ENCODE data around the gene SPACA1. TPM values are rescaled to one million over a fixed set of nuclear protein-coding genes. Genes with fewer than 3 reads are reported as not detected.

Gene SPACA1
- total RNA-seq, 2 experiments from 2014 or later = not detected

- peaks cover 2% of the 10 kb centered on the region for H3K4me1 Mint-ChIP-seq
- H3K27me3 Mint-ChIP-seq = peaks cover 26% of the 10 kb centered on the region
- no peak for DNase-seq
- H3K27ac Mint-ChIP-seq = no peak overlapping the region
- H3K4me3 Mint-ChIP-seq = no peak overlapping the region
- ChIA-PET CTCF (no interaction called here), POLR2A (no interaction called here)
- no peaks in the 10 kb centered on the region for H3K36me3 Mint-ChIP-seq (ENCODE audit: low read depth)
- H3K9me3 Mint-ChIP-seq = no peaks in the 10 kb centered on the region
These were observed 937 bp downstream of the SPACA1 start for GRCh38 chr6:88048578-88048977.

- Mint-ChIP-seq H3K36me3 (ENCODE audit: low read depth) (no peaks in the 10 kb centered on the region), H3K4me3 (no peak overlapping the region), H3K9me3 (no peaks in the 10 kb centered on the region), H3K27me3 (peaks cover 23% of the 10 kb centered on the region), H3K27ac (no peak overlapping the region), H3K4me1 (peaks cover 2% of the 10 kb centered on the region)
- no peak for DNase-seq
- POLR2A ChIA-PET = interaction anchor here (0.5 kb wide), 1 partner anchor 20 kb away, joined by 3 read pairs; no protein-coding TSS in a partner anchor
- CTCF ChIA-PET = no interaction called here
These were observed 2.6 kb downstream of the SPACA1 start for GRCh38 chr6:88050140-88050818.

- H3K36me3 Mint-ChIP-seq (ENCODE audit: low read depth) = no peaks in the 10 kb centered on the region
- no peak overlapping the region for H3K4me3 Mint-ChIP-seq
- H3K27me3 Mint-ChIP-seq = peaks cover 7% of the 10 kb centered on the region
- POLR2A ChIA-PET = no interaction called here
- H3K4me1 Mint-ChIP-seq = no peaks in the 10 kb centered on the region
- no peak overlapping the region for H3K27ac Mint-ChIP-seq
- no peak for DNase-seq
- CTCF ChIA-PET = no interaction called here
- no peaks in the 10 kb centered on the region for H3K9me3 Mint-ChIP-seq
These were observed 11.6 kb downstream of the SPACA1 start for GRCh38 chr6:88059191-88059590.

- ChIA-PET CTCF (no interaction called here), POLR2A (no interaction called here)
- no peaks in the 10 kb centered on the region for H3K9me3 Mint-ChIP-seq
- H3K4me3 Mint-ChIP-seq = no peak overlapping the region
- no peaks in the 10 kb centered on the region for H3K36me3 Mint-ChIP-seq (ENCODE audit: low read depth)
- no peaks in the 10 kb centered on the region for H3K4me1 Mint-ChIP-seq
- no peak for DNase-seq
- no peak overlapping the region for H3K27ac Mint-ChIP-seq
- H3K27me3 Mint-ChIP-seq = peaks cover 4% of the 10 kb centered on the region
These were observed 14.7 kb downstream of the SPACA1 start for GRCh38 chr6:88062376-88062775.

GRCh38 chr6:88072462-88072861 lies 24.8 kb downstream of the SPACA1 start:
- Mint-ChIP-seq H3K27ac (no peak overlapping the region), H3K4me1 (no peaks in the 10 kb centered on the region), H3K27me3 (no peaks in the 10 kb centered on the region), H3K9me3 (no peaks in the 10 kb centered on the region), H3K4me3 (no peak overlapping the region), H3K36me3 (ENCODE audit: low read depth) (no peaks in the 10 kb centered on the region)
- DNase-seq = no peak
- POLR2A ChIA-PET = no interaction called here
- CTCF ChIA-PET = no interaction called here

GRCh38 chr6:88074791-88075190 lies 27.1 kb downstream of the SPACA1 start:
- H3K27ac Mint-ChIP-seq = no peak overlapping the region

GRCh38 chr6:88077305-88077704 lies 29.7 kb downstream of the SPACA1 start:
- ChIA-PET POLR2A (no interaction called here), CTCF (interaction anchor here (0.6 kb wide), 1 partner anchor 24 kb away, joined by 3 read pairs; no protein-coding TSS in a partner anchor)

More at GRCh38 chr6:88074791-88075190, 27.1 kb downstream of the SPACA1 start:
- POLR2A ChIA-PET = no interaction called here
- CTCF ChIA-PET = no interaction called here
- DNase-seq = no peak
- no peaks in the 10 kb centered on the region for H3K9me3 Mint-ChIP-seq
- peaks cover 2% of the 10 kb centered on the region for H3K27me3 Mint-ChIP-seq
- no peaks in the 10 kb centered on the region for H3K4me1 Mint-ChIP-seq
- no peaks in the 10 kb centered on the region for H3K36me3 Mint-ChIP-seq (ENCODE audit: low read depth)
- H3K4me3 Mint-ChIP-seq = no peak overlapping the region

GRCh38 chr6:88086792-88087191 lies 39.2 kb downstream of the SPACA1 start:
- H3K27me3 Mint-ChIP-seq = peaks cover 2% of the 10 kb centered on the region
- CTCF ChIA-PET = no interaction called here
- no peaks in the 10 kb centered on the region for H3K4me1 Mint-ChIP-seq

More at GRCh38 chr6:88077305-88077704, 29.7 kb downstream of the SPACA1 start:
- Mint-ChIP-seq H3K27ac (no peak overlapping the region), H3K36me3 (ENCODE audit: low read depth) (no peaks in the 10 kb centered on the region), H3K4me3 (no peak overlapping the region), H3K27me3 (peaks cover 2% of the 10 kb centered on the region), H3K9me3 (no peaks in the 10 kb centered on the region), H3K4me1 (no peaks in the 10 kb centered on the region)
- no peak for DNase-seq

GRCh38 chr6:88089708-88090107 lies 42.1 kb downstream of the SPACA1 start:
- no peak overlapping the region for H3K27ac Mint-ChIP-seq

More at GRCh38 chr6:88086792-88087191, 39.2 kb downstream of the SPACA1 start:
- no peak for DNase-seq
- H3K36me3 Mint-ChIP-seq (ENCODE audit: low read depth) = no peaks in the 10 kb centered on the region
- peaks cover 2% of the 10 kb centered on the region for H3K9me3 Mint-ChIP-seq
- H3K4me3 Mint-ChIP-seq = no peak overlapping the region
- no peak overlapping the region for H3K27ac Mint-ChIP-seq
- POLR2A ChIA-PET = no interaction called here

GRCh38 chr6:88105741-88106340 lies 58.2 kb downstream of the SPACA1 start:
- Mint-ChIP-seq H3K27me3 (peaks cover 2% of the 10 kb centered on the region), H3K4me3 (no peak overlapping the region), H3K9me3 (no peaks in the 10 kb centered on the region), H3K36me3 (ENCODE audit: low read depth) (no peaks in the 10 kb centered on the region), H3K4me1 (no peaks in the 10 kb centered on the region), H3K27ac (no peak overlapping the region)
- no peak for DNase-seq
- ChIA-PET CTCF (no interaction called here), POLR2A (no interaction called here)

More at GRCh38 chr6:88089708-88090107, 42.1 kb downstream of the SPACA1 start:
- ChIA-PET CTCF (no interaction called here), POLR2A (no interaction called here)
- Mint-ChIP-seq H3K36me3 (ENCODE audit: low read depth) (no peaks in the 10 kb centered on the region), H3K9me3 (no peaks in the 10 kb centered on the region), H3K27me3 (no peaks in the 10 kb centered on the region), H3K4me1 (no peaks in the 10 kb centered on the region), H3K4me3 (no peak overlapping the region)
- DNase-seq = no peak

- no peak for DNase-seq
- ChIA-PET POLR2A (no interaction called here), CTCF (no interaction called here)
- H3K27ac Mint-ChIP-seq = no peak overlapping the region
- H3K4me1 Mint-ChIP-seq = no peaks in the 10 kb centered on the region
- H3K36me3 Mint-ChIP-seq (ENCODE audit: low read depth) = no peaks in the 10 kb centered on the region
- H3K4me3 Mint-ChIP-seq = no peak overlapping the region
- no peaks in the 10 kb centered on the region for H3K9me3 Mint-ChIP-seq
- H3K27me3 Mint-ChIP-seq = peaks cover 2% of the 10 kb centered on the region
These were observed 59.6 kb downstream of the SPACA1 start for GRCh38 chr6:88107241-88107640.

GRCh38 chr6:88111991-88112390 lies 64.3 kb downstream of the SPACA1 start:
- POLR2A ChIA-PET = no interaction called here
- Mint-ChIP-seq H3K27ac (no peak overlapping the region), H3K4me1 (no peaks in the 10 kb centered on the region), H3K27me3 (no peaks in the 10 kb centered on the region), H3K9me3 (no peaks in the 10 kb centered on the region), H3K36me3 (ENCODE audit: low read depth) (no peaks in the 10 kb centered on the region), H3K4me3 (no peak overlapping the region)
- DNase-seq = no peak
- CTCF ChIA-PET = no interaction called here

- Mint-ChIP-seq H3K4me1 (no peaks in the 10 kb centered on the region), H3K4me3 (no peak overlapping the region), H3K36me3 (ENCODE audit: low read depth) (no peaks in the 10 kb centered on the region), H3K27ac (no peak overlapping the region), H3K27me3 (no peaks in the 10 kb centered on the region), H3K9me3 (no peaks in the 10 kb centered on the region)
- POLR2A ChIA-PET = no interaction called here
- CTCF ChIA-PET = no interaction called here
- DNase-seq = no peak
These were observed 67.2 kb downstream of the SPACA1 start for GRCh38 chr6:88114838-88115237.

GRCh38 chr6:88115307-88115706 lies 67.7 kb downstream of the SPACA1 start:
- no peaks in the 10 kb centered on the region for H3K36me3 Mint-ChIP-seq (ENCODE audit: low read depth)
- H3K9me3 Mint-ChIP-seq = no peaks in the 10 kb centered on the region
- ChIA-PET CTCF (no interaction called here), POLR2A (no interaction called here)
- no peak overlapping the region for H3K4me3 Mint-ChIP-seq
- H3K27ac Mint-ChIP-seq = no peak overlapping the region
- no peaks in the 10 kb centered on the region for H3K4me1 Mint-ChIP-seq
- no peak for DNase-seq
- H3K27me3 Mint-ChIP-seq = no peaks in the 10 kb centered on the region
